Neural cell (in vitro differentiated cells): Measurements from ENCODE around the gene UNC5A. TPM values are rescaled to one million over a fixed set of nuclear protein-coding genes. Genes with fewer than 3 reads are reported as not detected.

ENCODE experiments used
- H2AFZ ChIP-seq: fragments of 200-600, 300-800 bp; sonication (generic), shearing (Covaris generic); 2 replicates; pipeline ENCODE4 v1.6.0; 2014; ENCODE audit warnings: low read depth, mild to moderate bottlenecking, antibody characterized with exemption, low read length, moderate library complexity
- H3F3A ChIP-seq: fragments of 200-600 bp; shearing (Covaris generic); 2 replicates; pipeline ENCODE4 v1.6.1; 2016; ENCODE audit warnings: mild to moderate bottlenecking, moderate library complexity, mixed read lengths, antibody characterized with exemption, low read length; ENCODE audit not compliant: insufficient read depth, poor library complexity, severe bottlenecking
- H3K27ac ChIP-seq: fragments of 200-600, 300-800 bp; sonication (generic), shearing (Covaris generic); 2 replicates; pipeline ENCODE4 v1.5.1; 2014; ENCODE audit warnings: mild to moderate bottlenecking, low read length, moderate library complexity
- H3K27me3 ChIP-seq: fragments of 300-800, 200-600 bp; sonication (generic), shearing (Covaris generic); 2 replicates; pipeline ENCODE4 v1.6.0; 2014; ENCODE audit warnings: mild to moderate bottlenecking, low read depth, low read length, moderate library complexity; ENCODE audit not compliant: insufficient read depth
- H3K36me3 ChIP-seq: fragments of 300-800, 200-600 bp; sonication (generic), shearing (Covaris generic); 2 replicates; pipeline ENCODE4 v1.5.1; 2014; ENCODE audit warnings: mild to moderate bottlenecking, antibody characterized with exemption, low read length, moderate library complexity; ENCODE audit not compliant: insufficient read depth
- H3K4me2 ChIP-seq: fragments of 300-800, 200-600 bp; sonication (generic), shearing (Covaris generic); 2 replicates; pipeline ENCODE4 v1.6.0; 2014; ENCODE audit warnings: mild to moderate bottlenecking, low read length
- H3K4me3 ChIP-seq: fragments of 300-800, 200-600 bp; sonication (generic), shearing (Covaris generic); 2 replicates; pipeline ENCODE4 v1.5.1; 2014; ENCODE audit warnings: mild to moderate bottlenecking, low read length, moderate library complexity
- H3K79me2 ChIP-seq: fragments of 200-600 bp; shearing (Covaris generic); replicated peaks from 2 replicates; pipeline ENCODE4 v1.6.0; 2014; ENCODE audit warnings: mild to moderate bottlenecking, low read length, moderate library complexity; ENCODE audit not compliant: insufficient read depth
- H3K9ac ChIP-seq: fragments of 300-800, 200-600 bp; sonication (generic), shearing (Covaris generic); 2 replicates; pipeline ENCODE4 v1.6.1; 2016; ENCODE audit warnings: mild to moderate bottlenecking, low read length, mixed read lengths
- H3K9me2 ChIP-seq: fragments of 200-600 bp; shearing (Covaris generic); 2 replicates; pipeline ENCODE4 v1.6.1; 2016; ENCODE audit warnings: mild to moderate bottlenecking, low read length, mixed read lengths; ENCODE audit not compliant: insufficient read depth
- H3K9me3 ChIP-seq: fragments of 200-600, 300-800 bp; sonication (generic), shearing (Covaris generic); 2 replicates; pipeline ENCODE4 v1.6.1; 2016; ENCODE audit warnings: mild to moderate bottlenecking, mixed run types, low read length, moderate library complexity, mixed read lengths
- H4K20me1 ChIP-seq: fragments of 200-600 bp; shearing (Covaris generic); 2 replicates; pipeline ENCODE4 v1.6.1; 2016; ENCODE audit warnings: mild to moderate bottlenecking, mixed run types; ENCODE audit not compliant: insufficient read depth
- EP300 ChIP-seq: fragments of 450-650 bp; conservative IDR thresholded peaks from 2 replicates; pipeline ENCODE4 v1.6.1; 2014; ENCODE audit warnings: antibody characterized with exemption, mild to moderate bottlenecking, moderate library complexity; ENCODE audit not compliant: poor library complexity, severe bottlenecking
- EZH2 ChIP-seq: fragments of 200-600, 300-800 bp; shearing (Covaris generic), sonication (generic); IDR thresholded peaks from 2 replicates; pipeline ENCODE4 v1.6.1; 2014; ENCODE audit warnings: antibody characterized with exemption, low read length, borderline replicate concordance, mild to moderate bottlenecking; ENCODE audit not compliant: insufficient read depth, poor library complexity, severe bottlenecking
- MXI1 ChIP-seq: fragments of 450-650 bp; conservative IDR thresholded peaks from 2 replicates; pipeline ENCODE4 v1.6.1; 2014; ENCODE audit warnings: antibody characterized with exemption, mild to moderate bottlenecking; ENCODE audit not compliant: poor library complexity, severe bottlenecking
- POLR2AphosphoS5 ChIP-seq: IDR thresholded peaks from 2 replicates; pipeline ENCODE4 v1.6.1; 2012
- RAD21 ChIP-seq: fragments of 450-650 bp; conservative IDR thresholded peaks from 2 replicates; pipeline ENCODE4 v1.6.1; 2014; ENCODE audit warnings: antibody characterized with exemption, mild to moderate bottlenecking, moderate library complexity
- SMC3 ChIP-seq: fragments of 450-650 bp; conservative IDR thresholded peaks from 2 replicates; pipeline ENCODE4 v1.6.1; 2014; ENCODE audit warnings: antibody characterized with exemption, mild to moderate bottlenecking, moderate library complexity; ENCODE audit not compliant: poor library complexity
- TAF1 ChIP-seq: IDR thresholded peaks from 2 replicates; pipeline ENCODE4 v1.6.1; 2012; ENCODE audit warnings: low read depth
- polyA plus RNA-seq: library from polyadenylated mRNA; depleted of rRNA; stranded (reverse); fragments of >200 nt; gene quantifications from 2 replicates; pipeline ENCODE4 v1.2.3, GENCODE V29; 2014
- TF ChIP-seq, protein P1 (sequence below): IDR thresholded peaks from 2 replicates; pipeline ENCODE4 v1.6.1; 2012; ENCODE audit warnings: borderline replicate concordance
- TF ChIP-seq, protein P2 (sequence below): fragments of 450-650 bp; IDR thresholded peaks from 2 replicates; pipeline ENCODE4 v1.5.1; 2014; ENCODE audit warnings: antibody characterized with exemption, mild to moderate bottlenecking, moderate library complexity; ENCODE audit not compliant: poor library complexity, severe bottlenecking

UNC5A gene
- polyA plus RNA-seq, 1 donor from 2014 or later, result 2.7 TPM

DNA sequence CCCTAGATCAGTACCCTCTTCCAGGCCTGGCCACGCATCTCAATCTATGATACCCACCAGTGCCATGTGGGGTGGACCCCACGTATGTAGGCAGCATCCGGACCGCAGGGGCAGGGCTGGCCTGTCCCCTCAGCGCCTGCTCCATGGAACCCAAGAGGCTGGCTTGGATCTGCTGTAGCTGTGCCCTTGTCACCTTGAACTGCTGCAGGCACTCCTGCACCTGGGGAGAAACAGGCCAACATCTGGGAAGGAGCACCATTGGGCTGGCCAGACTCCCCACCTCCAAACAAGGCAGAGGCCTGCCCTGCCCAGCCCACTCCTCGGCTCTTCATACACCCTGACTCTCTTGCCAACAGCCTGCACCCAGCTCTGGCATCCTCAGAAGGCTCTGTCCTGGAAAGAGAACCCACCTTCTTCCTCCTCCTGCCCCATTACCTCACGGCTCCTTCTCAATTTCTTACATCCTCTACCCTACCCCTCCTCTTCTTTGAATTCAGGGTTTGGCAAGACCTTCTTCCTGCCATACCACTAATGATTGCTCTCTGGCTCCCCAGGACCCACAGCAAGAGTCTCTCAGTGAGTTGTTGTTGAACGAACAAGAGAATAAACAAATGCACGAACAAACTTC, 81.1 kb downstream of the UNC5A start:
- Histone ChIP-seq H3K9me2 (no peaks in the 10 kb centered on the region), H3K79me2 (no peaks in the 10 kb centered on the region), H3F3A (no peaks in the 10 kb centered on the region), H4K20me1 (no peaks in the 10 kb centered on the region), H3K9ac (no peak overlapping the region), H3K27me3 (no peaks in the 10 kb centered on the region), H3K4me3 (no peak overlapping the region), H2AFZ (no peak overlapping the region), H3K4me2 (no peak overlapping the region), H3K36me3 (no peaks in the 10 kb centered on the region), H3K27ac (no peak overlapping the region), H3K9me3 (no peaks in the 10 kb centered on the region)
- TF ChIP-seq RAD21 (no peak), EP300 (no peak), MXI1 (no peak), SMC3 (no peak), TAF1 (no peak), EZH2 (no peak), POLR2AphosphoS5 (no peak)
- TF ChIP-seq, protein P1, sequence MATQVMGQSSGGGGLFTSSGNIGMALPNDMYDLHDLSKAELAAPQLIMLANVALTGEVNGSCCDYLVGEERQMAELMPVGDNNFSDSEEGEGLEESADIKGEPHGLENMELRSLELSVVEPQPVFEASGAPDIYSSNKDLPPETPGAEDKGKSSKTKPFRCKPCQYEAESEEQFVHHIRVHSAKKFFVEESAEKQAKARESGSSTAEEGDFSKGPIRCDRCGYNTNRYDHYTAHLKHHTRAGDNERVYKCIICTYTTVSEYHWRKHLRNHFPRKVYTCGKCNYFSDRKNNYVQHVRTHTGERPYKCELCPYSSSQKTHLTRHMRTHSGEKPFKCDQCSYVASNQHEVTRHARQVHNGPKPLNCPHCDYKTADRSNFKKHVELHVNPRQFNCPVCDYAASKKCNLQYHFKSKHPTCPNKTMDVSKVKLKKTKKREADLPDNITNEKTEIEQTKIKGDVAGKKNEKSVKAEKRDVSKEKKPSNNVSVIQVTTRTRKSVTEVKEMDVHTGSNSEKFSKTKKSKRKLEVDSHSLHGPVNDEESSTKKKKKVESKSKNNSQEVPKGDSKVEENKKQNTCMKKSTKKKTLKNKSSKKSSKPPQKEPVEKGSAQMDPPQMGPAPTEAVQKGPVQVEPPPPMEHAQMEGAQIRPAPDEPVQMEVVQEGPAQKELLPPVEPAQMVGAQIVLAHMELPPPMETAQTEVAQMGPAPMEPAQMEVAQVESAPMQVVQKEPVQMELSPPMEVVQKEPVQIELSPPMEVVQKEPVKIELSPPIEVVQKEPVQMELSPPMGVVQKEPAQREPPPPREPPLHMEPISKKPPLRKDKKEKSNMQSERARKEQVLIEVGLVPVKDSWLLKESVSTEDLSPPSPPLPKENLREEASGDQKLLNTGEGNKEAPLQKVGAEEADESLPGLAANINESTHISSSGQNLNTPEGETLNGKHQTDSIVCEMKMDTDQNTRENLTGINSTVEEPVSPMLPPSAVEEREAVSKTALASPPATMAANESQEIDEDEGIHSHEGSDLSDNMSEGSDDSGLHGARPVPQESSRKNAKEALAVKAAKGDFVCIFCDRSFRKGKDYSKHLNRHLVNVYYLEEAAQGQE, result no peak
- TF ChIP-seq, protein P2, sequence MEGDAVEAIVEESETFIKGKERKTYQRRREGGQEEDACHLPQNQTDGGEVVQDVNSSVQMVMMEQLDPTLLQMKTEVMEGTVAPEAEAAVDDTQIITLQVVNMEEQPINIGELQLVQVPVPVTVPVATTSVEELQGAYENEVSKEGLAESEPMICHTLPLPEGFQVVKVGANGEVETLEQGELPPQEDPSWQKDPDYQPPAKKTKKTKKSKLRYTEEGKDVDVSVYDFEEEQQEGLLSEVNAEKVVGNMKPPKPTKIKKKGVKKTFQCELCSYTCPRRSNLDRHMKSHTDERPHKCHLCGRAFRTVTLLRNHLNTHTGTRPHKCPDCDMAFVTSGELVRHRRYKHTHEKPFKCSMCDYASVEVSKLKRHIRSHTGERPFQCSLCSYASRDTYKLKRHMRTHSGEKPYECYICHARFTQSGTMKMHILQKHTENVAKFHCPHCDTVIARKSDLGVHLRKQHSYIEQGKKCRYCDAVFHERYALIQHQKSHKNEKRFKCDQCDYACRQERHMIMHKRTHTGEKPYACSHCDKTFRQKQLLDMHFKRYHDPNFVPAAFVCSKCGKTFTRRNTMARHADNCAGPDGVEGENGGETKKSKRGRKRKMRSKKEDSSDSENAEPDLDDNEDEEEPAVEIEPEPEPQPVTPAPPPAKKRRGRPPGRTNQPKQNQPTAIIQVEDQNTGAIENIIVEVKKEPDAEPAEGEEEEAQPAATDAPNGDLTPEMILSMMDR, result no peak

DNA sequence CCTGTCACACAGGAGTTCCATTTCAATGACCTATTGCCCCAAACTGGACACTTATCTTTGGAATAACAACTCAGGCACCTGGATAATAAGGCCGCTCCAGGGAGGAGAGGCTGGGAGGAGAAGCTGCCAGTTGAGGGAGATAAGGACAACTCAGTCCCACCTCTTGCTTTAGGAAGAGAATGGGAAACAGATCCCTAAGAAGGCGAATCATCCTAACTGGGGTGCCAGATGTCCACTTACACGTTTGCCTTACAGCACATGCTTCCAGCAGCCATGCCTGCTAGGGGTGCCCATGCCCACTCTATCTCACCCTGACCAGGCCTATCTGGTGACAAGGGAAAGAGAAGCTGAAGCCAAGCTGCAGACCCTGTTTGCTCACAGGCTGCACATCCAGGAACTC, 82.3 kb downstream of the UNC5A start:
- Histone ChIP-seq H2AFZ (no peak overlapping the region), H3F3A (no peaks in the 10 kb centered on the region), H3K79me2 (no peaks in the 10 kb centered on the region), H3K27me3 (no peaks in the 10 kb centered on the region), H3K4me3 (no peak overlapping the region), H3K9ac (no peak overlapping the region), H4K20me1 (no peaks in the 10 kb centered on the region), H3K27ac (no peak overlapping the region), H3K9me3 (no peaks in the 10 kb centered on the region), H3K4me2 (no peak overlapping the region), H3K36me3 (no peaks in the 10 kb centered on the region), H3K9me2 (no peaks in the 10 kb centered on the region)
- TF ChIP-seq RAD21, result no peak
- no peak for TF ChIP-seq SMC3
- TF ChIP-seq EZH2, result no peak
- no peak for TF ChIP-seq TAF1
- TF ChIP-seq EP300, result no peak
- no peak for TF ChIP-seq POLR2AphosphoS5
- TF ChIP-seq, protein P2, result no peak
- TF ChIP-seq MXI1, result no peak
- TF ChIP-seq, protein P1, result no peak
